ENCODE data around the gene ZFAND3. TPM values are rescaled to one million over a fixed set of nuclear protein-coding genes. Genes with fewer than 3 reads are reported as not detected.

Gene ZFAND3
- total RNA-seq, 4 donors from 2014 or later: 37.3 to 70.1 (median 55.2) TPM

- no peak for DNase-seq (ENCODE audit: extremely low spot score)
- H3K27me3 ChIP-seq: no peaks in the 10 kb centered on the region
- intact Hi-C loops (cut with DNase I): no loop called here
- H3K4me3 ChIP-seq: no peak overlapping the region
- H3K4me1 ChIP-seq: peaks cover 0 to 10% (median 5%) of the 10 kb centered on the region in 4 donors
- no peak overlapping the region for H3K27ac ChIP-seq (replicated peaks in 1 of 4)
- TF ChIP-seq EP300 (IDR thresholded peaks at IDR 0.05): no peak
- TF ChIP-seq CTCF (IDR thresholded peaks at IDR 0.05): no peak
- TF ChIP-seq POLR2A (IDR thresholded peaks at IDR 0.05; ENCODE audit: low read depth): no peak
- TF ChIP-seq POLR2AphosphoS5 (IDR thresholded peaks at IDR 0.05): no peak
- H3K36me3 ChIP-seq: peaks cover 10 to 17% (median 14%) of the 10 kb centered on the region in 4 donors
- H3K9me3 ChIP-seq: no peaks in the 10 kb centered on the region
Observed at GRCh38 chr6:38057994-38058393, 238.5 kb downstream of the ZFAND3 start.

GRCh38 chr6:38062066-38062465, 242.5 kb downstream of the ZFAND3 start:
- no peak overlapping the region for H3K4me3 ChIP-seq
- 97% methylated on average over 3 of the region's 3 CpGs for WGBS
- no peak for TF ChIP-seq CTCF (IDR thresholded peaks at IDR 0.05)
- TF ChIP-seq EP300 (IDR thresholded peaks at IDR 0.05): no peak
- TF ChIP-seq POLR2AphosphoS5 (IDR thresholded peaks at IDR 0.05): no peak
- no peaks in the 10 kb centered on the region for H3K27me3 ChIP-seq
- no peaks in the 10 kb centered on the region for H3K9me3 ChIP-seq
- intact Hi-C loops (cut with DNase I): no loop called here
- no peak for DNase-seq (ENCODE audit: extremely low spot score)
- H3K4me1 ChIP-seq: peaks cover 0 to 23% (median 14%) of the 10 kb centered on the region in 4 donors
- H3K36me3 ChIP-seq: peaks cover 10 to 29% (median 23%) of the 10 kb centered on the region in 4 donors
- no peak overlapping the region for H3K27ac ChIP-seq (replicated peaks in 1 of 4)

- Histone ChIP-seq H3K4me1 (peaks cover 10 to 32% (median 31%) of the 10 kb centered on the region in 4 donors), H3K9me3 (no peaks in the 10 kb centered on the region), H3K36me3 (peaks cover 10 to 29% (median 23%) of the 10 kb centered on the region in 4 donors), H3K4me3 (no peak overlapping the region), H3K27ac (replicated peaks in 1 of 4) (no peak overlapping the region), H3K27me3 (no peaks in the 10 kb centered on the region)
- no peak for TF ChIP-seq CTCF (IDR thresholded peaks at IDR 0.05)
- TF ChIP-seq POLR2AphosphoS5 (IDR thresholded peaks at IDR 0.05): no peak
- TF ChIP-seq POLR2A (IDR thresholded peaks at IDR 0.05; ENCODE audit: low read depth): no peak
- TF ChIP-seq EP300 (IDR thresholded peaks at IDR 0.05): no peak
- WGBS: 97% methylated on average over 3 of the region's 3 CpGs
- intact Hi-C loops (cut with DNase I): no loop called here
- no peak for DNase-seq (ENCODE audit: extremely low spot score)
Observed at GRCh38 chr6:38063973-38064372, 244.4 kb downstream of the ZFAND3 start.

GRCh38 chr6:38064431-38064830, 244.9 kb downstream of the ZFAND3 start:
- H3K36me3 ChIP-seq: peaks cover 10 to 29% (median 23%) of the 10 kb centered on the region in 4 donors
- H3K9me3 ChIP-seq: no peaks in the 10 kb centered on the region
- peaks cover 14 to 36% (median 32%) of the 10 kb centered on the region in 4 donors for H3K4me1 ChIP-seq
- 92% methylated on average over 2 of the region's 2 CpGs for WGBS
- TF ChIP-seq EP300 (IDR thresholded peaks at IDR 0.05) (no peak), CTCF (IDR thresholded peaks at IDR 0.05) (no peak), POLR2A (IDR thresholded peaks at IDR 0.05; ENCODE audit: low read depth) (no peak), POLR2AphosphoS5 (IDR thresholded peaks at IDR 0.05) (no peak)
- H3K27ac ChIP-seq (replicated peaks in 1 of 4): no peak overlapping the region
- no peak overlapping the region for H3K4me3 ChIP-seq
- DNase-seq (ENCODE audit: extremely low spot score): no peak
- intact Hi-C loops (cut with DNase I): no loop called here
- no peaks in the 10 kb centered on the region for H3K27me3 ChIP-seq

- H3K4me3 ChIP-seq: no peak overlapping the region
- peaks cover 10 to 29% (median 23%) of the 10 kb centered on the region in 4 donors for H3K36me3 ChIP-seq
- peaks cover 15 to 39% (median 32%) of the 10 kb centered on the region in 4 donors for H3K4me1 ChIP-seq
- TF ChIP-seq EP300 (IDR thresholded peaks at IDR 0.05): no peak
- TF ChIP-seq CTCF (IDR thresholded peaks at IDR 0.05): no peak
- TF ChIP-seq POLR2AphosphoS5 (IDR thresholded peaks at IDR 0.05): no peak
- TF ChIP-seq POLR2A (IDR thresholded peaks at IDR 0.05; ENCODE audit: low read depth): no peak
- DNase-seq (ENCODE audit: extremely low spot score): no peak
- intact Hi-C loops (cut with DNase I): no loop called here
- 70% methylated on average over 2 of the region's 2 CpGs for WGBS
- no peaks in the 10 kb centered on the region for H3K9me3 ChIP-seq
- H3K27ac ChIP-seq (replicated peaks in 1 of 4): no peak overlapping the region
- H3K27me3 ChIP-seq: no peaks in the 10 kb centered on the region
Observed at GRCh38 chr6:38065734-38066305, 246.3 kb downstream of the ZFAND3 start.
